HEK293T (cell line): ENCODE results near the gene UBL4A.

ENCODE experiments used
- ARNT ChIP-seq: fragments of 450-650 bp; IDR thresholded peaks from 2 replicates; pipeline ENCODE4 v1.6.1; 2017; ENCODE audit warnings: mild to moderate bottlenecking
- BHLHE40 ChIP-seq: fragments of 450-650 bp; IDR thresholded peaks from 2 replicates; pipeline ENCODE4 v1.6.1; 2016; ENCODE audit warnings: mild to moderate bottlenecking, moderate library complexity, borderline replicate concordance
- CTBP1 ChIP-seq: fragments of 450-650 bp; IDR thresholded peaks from 2 replicates; pipeline ENCODE4 v1.6.1; 2016; ENCODE audit warnings: borderline replicate concordance
- ELF4 ChIP-seq: fragments of 450-650 bp; IDR thresholded peaks from 2 replicates; pipeline ENCODE4 v1.6.1; 2017; ENCODE audit warnings: antibody characterized with exemption
- FOXK2 ChIP-seq: fragments of 450-650 bp; IDR thresholded peaks from 2 replicates; pipeline ENCODE4 v1.6.1; 2016; ENCODE audit warnings: mild to moderate bottlenecking
- FOXM1 ChIP-seq: fragments of 450-650 bp; IDR thresholded peaks from 2 replicates; pipeline ENCODE4 v1.6.1; 2017; ENCODE audit warnings: mild to moderate bottlenecking, borderline replicate concordance
- HDGF ChIP-seq: fragments of 450-650 bp; IDR thresholded peaks from 2 replicates; pipeline ENCODE4 v1.6.1; 2017; ENCODE audit warnings: antibody characterized with exemption, borderline replicate concordance
- L3MBTL2 ChIP-seq: fragments of 450-650 bp; conservative IDR thresholded peaks from 2 replicates; pipeline ENCODE4 v1.6.1; 2016; ENCODE audit warnings: mild to moderate bottlenecking
- NFRKB ChIP-seq: fragments of 450-650 bp; IDR thresholded peaks from 2 replicates; pipeline ENCODE4 v1.6.1; 2016; ENCODE audit warnings: mild to moderate bottlenecking, moderate library complexity
- SP1 ChIP-seq: fragments of 450-650 bp; IDR thresholded peaks from 2 replicates; pipeline ENCODE4 v1.6.1; 2017
- SUZ12 ChIP-seq: fragments of 450-650 bp; IDR thresholded peaks from 2 replicates; pipeline ENCODE4 v1.6.1; 2016; ENCODE audit warnings: mild to moderate bottlenecking
- TARDBP ChIP-seq: fragments of 450-650 bp; IDR thresholded peaks from 2 replicates; pipeline ENCODE4 v1.6.1; 2016
- ZNF384 ChIP-seq: fragments of 450-650 bp; IDR thresholded peaks from 2 replicates; pipeline ENCODE4 v1.6.1; 2016
- TF ChIP-seq, protein P1 (sequence below): fragments of 450-650 bp; IDR thresholded peaks from 2 replicates; pipeline ENCODE4 v1.6.1; 2016

DNA sequence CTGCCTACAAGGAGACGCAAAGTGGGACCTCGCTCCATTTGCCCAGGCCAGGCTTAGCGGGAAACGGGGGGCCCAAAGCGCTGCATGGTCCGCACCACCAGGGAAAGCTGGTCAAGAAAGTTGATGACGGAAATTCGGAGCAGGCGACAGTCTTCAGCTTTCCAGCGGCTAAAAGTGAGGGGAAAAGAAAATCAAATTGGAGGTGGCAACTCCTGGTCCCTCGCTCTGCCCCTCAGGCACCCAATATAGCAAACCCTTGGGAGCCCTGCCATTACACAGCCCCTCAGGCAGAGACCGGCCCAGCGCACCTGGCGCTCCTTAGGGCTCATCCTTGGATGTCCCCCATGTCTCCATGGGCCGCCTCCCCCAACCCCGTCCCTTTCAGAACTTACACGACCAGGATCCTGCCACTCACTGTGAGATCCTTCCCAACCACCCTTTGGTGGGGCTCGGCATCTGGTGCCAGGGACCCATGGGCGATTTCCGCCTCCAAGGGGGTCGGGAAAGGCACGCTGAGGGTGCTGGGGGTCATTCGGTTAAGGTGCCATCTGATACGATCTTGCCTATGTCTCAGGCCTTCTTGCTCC is 8.4 kb downstream of the UBL4A start:
- TF ChIP-seq ARNT, result no peak
- no peak for TF ChIP-seq HDGF
- TF ChIP-seq FOXM1, result no peak
- TF ChIP-seq CTBP1, result no peak
- TF ChIP-seq SUZ12, result no peak
- TF ChIP-seq SP1, result no peak
- TF ChIP-seq BHLHE40, result no peak
- no peak for TF ChIP-seq ELF4
- TF ChIP-seq, protein P1, sequence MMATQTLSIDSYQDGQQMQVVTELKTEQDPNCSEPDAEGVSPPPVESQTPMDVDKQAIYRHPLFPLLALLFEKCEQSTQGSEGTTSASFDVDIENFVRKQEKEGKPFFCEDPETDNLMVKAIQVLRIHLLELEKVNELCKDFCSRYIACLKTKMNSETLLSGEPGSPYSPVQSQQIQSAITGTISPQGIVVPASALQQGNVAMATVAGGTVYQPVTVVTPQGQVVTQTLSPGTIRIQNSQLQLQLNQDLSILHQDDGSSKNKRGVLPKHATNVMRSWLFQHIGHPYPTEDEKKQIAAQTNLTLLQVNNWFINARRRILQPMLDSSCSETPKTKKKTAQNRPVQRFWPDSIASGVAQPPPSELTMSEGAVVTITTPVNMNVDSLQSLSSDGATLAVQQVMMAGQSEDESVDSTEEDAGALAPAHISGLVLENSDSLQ, result no peak
- TF ChIP-seq TARDBP, result no peak
- no peak for TF ChIP-seq FOXK2
- TF ChIP-seq ZNF384, result no peak
- no peak for TF ChIP-seq L3MBTL2
- no peak for TF ChIP-seq NFRKB
